Measurements from ENCODE around the gene LCLAT1.

Gene LCLAT1

GRCh38 chr2:30514134-30514847, 67.2 kb downstream of the LCLAT1 start:
- Histone ChIP-seq H3K9me3 (ENCODE audit: control insufficient read depth, insufficient read depth, low read depth, low read length) (no peaks in the 10 kb centered on the region), H3K27ac (ENCODE audit: extremely low read depth, low read depth, low read length) (no peak overlapping the region), H3K36me3 (ENCODE audit: control insufficient read depth in 2 of 2, insufficient read depth in 1 of 2, low read length in 2 of 2) (no peaks in the 10 kb centered on the region), H3K4me1 (ENCODE audit: control insufficient read depth, insufficient read depth, low read length) (peaks cover 43% of the 10 kb centered on the region), H3K4me3 (ENCODE audit: low read depth, low read length) (no peak overlapping the region)
- TF ChIP-seq REST (tag by site-specific recombination; IDR thresholded peaks at IDR 0.05) (no peak), GLI4 (tag by site-specific recombination; IDR thresholded peaks at IDR 0.05) (no peak), ZNF639 (tag by site-specific recombination; IDR thresholded peaks at IDR 0.05) (no peak), ZSCAN23 (tag by site-specific recombination; IDR thresholded peaks at IDR 0.05) (no peak), TSHZ1 (tag by site-specific recombination; IDR thresholded peaks at IDR 0.05; ENCODE audit: borderline replicate concordance) (no peak), ZFP37 (tag by site-specific recombination; IDR thresholded peaks at IDR 0.05) (no peak)
- CTCF ChIA-PET = no interaction called here
- POLR2A ChIA-PET = interaction anchor here (0.6 kb wide), 1 partner anchor 60 kb away, joined by 6 read pairs; no protein-coding TSS in a partner anchor

GRCh38 chr2:30514848-30515435, 67.9 kb downstream of the LCLAT1 start:
- Histone ChIP-seq H3K4me1 (ENCODE audit: control insufficient read depth, insufficient read depth, low read length) (peaks cover 42% of the 10 kb centered on the region), H3K36me3 (ENCODE audit: control insufficient read depth in 2 of 2, insufficient read depth in 1 of 2, low read length in 2 of 2) (peaks cover 0 to 3% of the 10 kb centered on the region in 2 experiments; a peak in 1 of 3 replicates), H3K27ac (ENCODE audit: extremely low read depth, low read depth, low read length) (no peak overlapping the region), H3K4me3 (ENCODE audit: low read depth, low read length) (no peak overlapping the region), H3K9me3 (ENCODE audit: control insufficient read depth, insufficient read depth, low read depth, low read length) (no peaks in the 10 kb centered on the region)
- peak; percentile 84 for TF ChIP-seq PRDM6 (tag by site-specific recombination; IDR thresholded peaks at IDR 0.05)
- TF ChIP-seq ZNF114 (tag by site-specific recombination; IDR thresholded peaks at IDR 0.05) = no peak
- TF ChIP-seq SCRT1 (tag by site-specific recombination; IDR thresholded peaks at IDR 0.05; ENCODE audit: borderline replicate concordance) = peak; percentile 64; the same call in 1 of the 2 replicates
- TF ChIP-seq SCRT2 (tag by site-specific recombination; IDR thresholded peaks at IDR 0.05) = peak; percentile 78; the same call in 1 of the 2 replicates
- ChIA-PET POLR2A (no interaction called here), CTCF (no interaction called here)

All from HEK293 (cell line).